LHCN-M2 (cell line): ENCODE measurements around the gene AP5Z1. TPM values are rescaled to one million over a fixed set of nuclear protein-coding genes. Genes with fewer than 3 reads are reported as not detected.

ENCODE experiments used
- DNase-seq: peaks from one replicate; pipeline ENCODE4 v3.0.0-alpha.2; 2012; ENCODE audit warnings: low read depth
- total RNA-seq: library from RNA; depleted of rRNA; stranded (reverse); fragments of >200 nt; gene quantifications from 2 replicates; pipeline ENCODE4 v1.2.3, GENCODE V29; 2014

AP5Z1 gene
- total RNA-seq, 1 experiment from 2014 or later, result 45.6 TPM

DNA sequence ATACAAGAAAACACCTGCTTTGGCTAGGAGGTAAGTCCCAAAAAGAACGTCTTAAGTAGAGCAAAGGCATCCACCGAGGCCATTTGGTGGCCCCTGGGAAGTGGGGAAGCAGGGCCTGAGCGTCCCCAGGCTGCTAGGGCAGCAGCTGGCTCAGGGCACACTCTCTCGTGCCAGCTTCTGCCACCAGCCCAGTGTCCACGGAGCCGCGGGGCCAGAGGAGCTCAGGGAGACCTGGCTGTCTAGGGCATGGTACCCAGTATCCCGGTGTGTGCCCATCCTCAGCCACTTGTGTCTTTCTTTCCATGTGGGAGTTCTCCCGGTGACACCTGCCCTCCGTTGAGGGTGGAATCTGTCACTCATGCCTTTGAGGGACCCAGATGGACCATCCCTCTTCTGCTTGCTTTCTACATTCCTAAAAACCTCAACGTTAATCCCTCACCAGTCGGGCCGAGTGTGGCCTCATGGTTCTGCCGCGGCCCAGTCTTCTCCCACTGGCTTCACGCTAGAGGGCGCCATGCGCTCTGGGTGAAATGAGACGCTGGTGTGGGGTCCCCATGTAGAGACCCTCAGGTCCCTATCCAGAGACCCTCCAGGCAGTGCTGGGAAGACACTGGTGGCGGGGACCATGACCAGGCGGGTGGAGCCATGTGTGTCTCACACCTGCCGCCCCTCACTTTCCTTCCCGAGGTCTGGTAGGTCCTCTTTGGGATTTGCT lies 9.5 kb upstream of the AP5Z1 start:
- no peak for DNase-seq

DNA sequence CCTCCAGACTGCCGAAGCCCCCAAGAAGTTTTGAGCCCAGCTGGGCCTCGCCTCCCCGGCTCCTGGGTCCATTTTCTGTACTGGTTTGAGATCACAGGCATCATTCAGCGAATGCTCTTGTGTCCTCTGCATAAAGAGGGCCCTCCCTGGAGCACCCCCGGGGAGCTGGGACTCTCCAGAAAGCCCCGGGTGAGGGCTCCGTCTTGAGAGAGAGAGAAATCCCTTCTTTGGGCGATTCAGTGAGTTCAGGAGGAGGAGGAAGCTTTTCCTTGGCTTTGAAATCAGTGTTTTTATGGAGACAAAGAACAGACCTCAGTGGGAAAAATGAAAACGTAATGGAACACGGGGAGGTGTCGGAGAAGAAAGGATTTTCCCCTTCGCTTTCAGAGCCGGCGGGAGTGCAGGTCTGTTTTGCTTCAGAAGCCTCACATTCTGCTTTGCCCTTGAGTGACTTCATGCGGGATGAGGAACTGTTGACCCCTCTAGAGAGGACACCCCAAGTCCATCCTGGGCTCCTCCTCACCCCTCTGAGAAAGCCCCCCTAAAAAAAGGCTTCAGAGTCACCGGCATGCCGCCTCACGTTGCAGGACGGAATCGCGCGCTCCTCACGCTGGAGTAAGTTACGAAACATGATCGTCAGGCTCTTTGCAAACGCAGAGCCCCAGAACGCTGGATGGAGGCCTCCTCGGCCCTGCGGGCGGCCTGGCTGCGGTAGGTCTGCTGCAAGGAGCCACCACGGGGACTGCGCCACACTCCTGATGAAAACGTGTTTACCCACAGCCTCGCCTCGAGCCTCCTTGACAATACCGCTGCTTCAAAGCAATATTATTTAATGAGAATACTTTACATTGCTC lies 8.5 kb upstream of the AP5Z1 start:
- no peak for DNase-seq

DNA sequence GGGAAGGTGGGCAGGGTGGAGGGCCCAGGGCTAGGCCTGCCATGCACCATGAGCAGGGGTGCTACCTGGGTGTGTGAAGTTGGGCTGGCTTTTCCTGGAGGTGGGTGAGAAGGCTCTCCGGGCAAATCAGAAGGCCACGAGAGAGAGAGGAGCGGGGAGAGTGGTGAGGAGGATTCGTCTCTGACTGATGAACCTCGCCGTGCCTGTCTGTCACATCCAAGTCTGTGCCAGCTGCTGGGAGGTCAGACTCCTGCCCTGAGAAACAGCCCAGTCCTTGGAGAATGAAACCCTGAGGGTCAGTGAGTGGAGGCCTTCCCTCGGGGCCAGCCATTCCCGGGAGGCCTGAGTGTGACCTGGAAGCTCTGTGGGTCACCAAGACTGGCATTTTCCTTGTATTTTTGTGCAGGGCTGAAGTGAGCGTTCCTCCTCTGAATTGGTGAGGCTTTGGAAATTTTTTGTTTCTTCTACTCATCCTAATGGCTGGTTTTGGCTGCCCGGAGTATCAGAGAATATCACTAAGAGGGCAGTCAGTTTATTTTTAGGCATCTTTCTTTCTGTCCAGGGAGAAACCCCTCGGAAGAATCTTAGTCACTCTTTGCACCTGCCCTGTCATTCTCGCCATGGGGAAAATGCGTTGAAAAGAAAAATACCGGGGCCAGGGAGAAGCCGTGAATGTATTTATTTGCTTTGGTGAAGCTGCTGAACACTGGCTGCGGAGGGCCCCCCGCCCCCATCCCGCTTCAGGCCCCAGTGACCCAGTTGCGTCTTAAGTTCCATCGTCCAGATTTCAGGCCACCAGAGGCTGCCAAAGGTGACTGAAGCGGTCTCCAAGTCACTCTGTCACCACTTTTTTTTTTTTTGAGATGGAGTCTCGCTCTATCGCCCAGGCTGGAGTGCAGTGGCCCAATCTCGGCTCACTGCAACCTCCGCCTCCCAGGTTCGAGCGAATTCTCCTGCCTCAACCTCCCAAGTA lies 6.5 kb upstream of the AP5Z1 start:
- peak; percentile 81 for DNase-seq

DNA sequence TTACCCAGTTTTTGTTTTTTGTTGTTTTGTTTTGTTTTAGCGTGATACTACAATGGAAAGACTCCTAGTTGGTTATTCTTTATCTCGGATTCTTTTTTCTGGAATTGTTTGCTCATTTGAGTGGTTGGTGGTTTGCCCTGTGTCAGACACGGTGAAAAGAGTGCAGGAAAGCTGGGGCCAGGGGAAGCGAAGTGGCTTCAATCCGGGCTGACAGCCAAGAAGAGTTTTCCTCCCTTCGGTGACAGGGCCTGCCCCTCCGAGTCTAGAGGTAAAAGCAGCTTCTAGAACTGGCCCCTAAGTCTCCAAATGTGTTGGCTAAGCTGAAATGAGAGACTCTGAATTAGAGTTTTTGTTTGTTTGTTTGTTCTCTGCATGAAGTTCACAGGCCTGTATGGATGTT lies 5.7 kb upstream of the AP5Z1 start:
- DNase-seq, result no peak

DNA sequence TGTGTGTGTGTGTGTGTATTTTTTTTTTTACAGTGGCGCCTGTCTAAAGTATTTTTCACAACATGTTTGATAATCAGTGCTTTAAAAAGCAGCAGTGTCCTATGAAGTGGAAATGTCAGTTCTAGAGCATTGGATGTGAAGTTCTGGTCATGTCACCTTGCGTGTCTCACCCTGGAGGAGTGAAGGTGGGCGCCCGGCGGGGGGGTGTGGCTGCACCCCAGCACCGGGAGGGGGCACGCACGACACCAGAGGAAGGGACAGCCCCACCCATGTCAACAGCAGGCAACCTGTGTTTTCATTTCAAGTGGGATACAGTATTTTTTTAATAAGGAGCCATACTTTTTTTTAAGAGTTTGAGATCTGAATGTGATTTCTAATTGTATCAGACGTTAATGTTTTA lies 4.5 kb upstream of the AP5Z1 start:
- DNase-seq, result no peak

DNA sequence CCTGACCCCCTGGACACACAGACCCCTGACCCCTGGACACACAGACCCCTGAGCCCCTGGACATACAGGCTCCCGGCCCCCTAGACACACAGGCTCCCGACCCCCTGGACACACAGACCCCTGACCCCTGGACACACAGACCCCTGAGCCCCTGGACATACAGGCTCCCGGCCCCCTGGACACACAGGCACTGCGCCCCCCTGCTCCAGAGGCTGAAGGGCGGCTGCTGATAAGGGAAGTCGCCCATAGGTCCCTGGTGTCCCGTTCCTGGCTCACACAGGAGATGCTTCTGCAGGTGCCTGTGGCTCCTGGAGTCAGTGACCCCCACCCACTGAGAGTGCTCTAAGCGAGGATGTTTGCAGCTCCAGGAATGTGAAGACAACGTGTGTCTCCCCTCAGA lies 3.7 kb upstream of the AP5Z1 start:
- no peak for DNase-seq

DNA sequence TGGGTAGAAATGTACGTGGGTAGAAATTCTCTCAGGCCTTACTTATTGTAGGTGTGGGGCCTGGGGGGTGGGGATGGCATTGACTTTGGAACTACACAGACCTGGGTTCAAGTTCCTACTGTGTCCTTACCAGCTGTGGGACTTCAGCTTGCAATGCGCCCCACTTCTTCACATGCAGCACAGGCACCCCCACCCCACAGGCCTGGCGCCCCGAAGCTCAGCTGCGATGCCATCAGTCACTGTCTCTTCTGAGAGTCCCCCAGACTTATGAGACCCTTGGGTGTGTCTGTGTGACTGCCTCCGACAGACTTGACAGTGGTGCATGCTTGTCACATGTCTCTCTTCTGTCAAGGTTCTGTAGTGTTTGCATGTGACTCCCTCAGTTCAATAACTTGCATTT lies 3.1 kb upstream of the AP5Z1 start:
- no peak for DNase-seq

DNA sequence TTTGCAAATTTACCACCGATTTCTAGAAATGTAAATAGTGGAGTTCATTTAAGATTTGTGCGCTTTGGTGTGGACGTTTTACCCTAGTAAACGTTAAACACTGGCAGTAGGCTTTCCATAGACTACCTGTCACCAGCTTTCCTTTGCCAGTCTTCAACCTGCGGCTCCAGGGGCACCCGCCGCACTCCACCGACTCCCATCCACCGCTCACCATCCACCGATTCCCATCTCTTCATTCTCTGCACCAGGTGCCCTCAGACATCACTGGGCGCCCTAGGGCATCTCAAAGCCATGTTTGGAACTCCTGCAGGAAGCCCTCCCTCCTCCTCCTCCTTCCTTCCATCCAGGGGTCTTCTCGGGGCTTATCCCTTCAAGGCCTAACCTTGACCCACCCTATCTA lies 1.4 kb upstream of the AP5Z1 start:
- no peak for DNase-seq

DNA sequence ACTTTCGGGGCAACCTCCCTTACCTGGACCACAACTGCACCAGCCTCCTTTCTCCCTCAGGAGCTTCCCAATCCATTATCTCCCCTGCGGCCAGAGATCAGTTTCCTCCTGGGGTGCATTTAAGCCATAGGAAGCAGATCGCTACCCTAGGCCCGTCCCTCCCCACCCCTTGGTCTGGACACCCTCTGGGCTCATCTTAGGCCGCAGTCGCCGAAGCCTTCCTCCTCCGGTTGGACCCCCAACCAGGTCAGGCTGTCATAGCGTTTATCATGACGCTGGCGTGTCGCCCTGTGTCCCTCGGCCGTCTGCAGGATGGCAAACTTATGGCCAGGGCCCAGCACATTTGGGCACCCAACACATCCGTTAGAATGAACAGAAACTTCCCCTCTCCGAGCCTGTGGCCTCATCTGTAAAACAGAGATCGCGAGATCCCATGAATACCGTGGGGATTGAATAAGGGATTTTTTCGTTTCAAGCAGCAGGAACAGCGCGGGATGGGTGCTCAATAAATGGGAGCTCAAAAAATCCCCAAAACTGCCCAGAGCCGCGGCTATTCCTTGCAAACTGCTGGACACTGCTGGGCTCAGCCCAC lies 669 bp upstream of the AP5Z1 start:
- peak; percentile 66 for DNase-seq

DNA sequence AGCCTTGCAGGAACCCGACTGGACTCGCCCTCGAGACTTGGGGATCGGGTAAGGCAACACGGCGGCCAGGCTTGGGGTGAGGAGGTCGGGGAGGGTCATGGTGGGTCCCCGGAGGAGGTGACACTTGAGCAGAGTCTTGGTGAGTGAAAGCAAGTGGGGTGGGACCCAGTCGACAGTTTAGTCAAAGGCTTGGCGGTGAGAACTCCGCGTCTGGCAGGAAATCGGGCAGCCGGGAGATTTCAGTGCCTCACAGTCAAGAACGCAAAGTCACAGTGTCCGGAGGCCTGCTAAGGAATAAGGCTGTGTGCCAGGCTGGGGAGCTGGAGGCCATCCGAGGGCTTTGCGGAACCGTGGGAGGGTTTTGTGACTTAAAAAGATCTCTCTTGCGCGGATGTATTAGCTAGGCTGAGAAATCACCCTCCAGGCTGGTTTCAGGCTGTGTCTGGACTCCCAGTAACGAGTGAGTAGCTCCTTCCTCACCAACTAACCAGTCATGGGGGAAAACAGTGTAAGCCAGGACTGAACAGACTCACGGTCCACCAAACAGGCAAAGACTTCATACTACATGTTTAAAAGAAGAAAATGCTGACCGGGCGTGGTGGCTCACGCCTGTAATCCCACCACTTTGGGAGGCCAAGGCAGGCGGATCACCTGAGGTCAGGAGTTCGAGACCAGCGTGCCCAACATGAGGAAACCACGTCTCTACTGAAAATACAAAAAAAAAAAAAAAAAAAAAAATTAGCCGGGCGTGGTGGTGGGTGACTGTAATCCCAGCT lies 613 bp downstream of the AP5Z1 start:
- peak; percentile 21 for DNase-seq

DNA sequence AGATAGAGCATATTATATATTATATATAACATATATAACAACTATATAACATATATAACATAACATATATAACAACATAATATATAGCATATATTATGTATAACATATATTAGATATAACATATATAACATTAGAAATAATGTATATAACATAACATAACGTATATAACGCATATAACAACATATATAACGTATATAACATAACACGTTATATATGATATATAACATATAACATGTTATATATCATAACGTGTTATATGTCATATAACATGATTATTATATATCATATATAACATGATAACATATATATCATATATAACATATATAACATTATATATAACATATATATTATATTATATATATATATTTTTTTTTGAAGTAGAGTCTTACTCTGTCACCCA lies 3.7 kb downstream of the AP5Z1 start:
- no peak for DNase-seq

DNA sequence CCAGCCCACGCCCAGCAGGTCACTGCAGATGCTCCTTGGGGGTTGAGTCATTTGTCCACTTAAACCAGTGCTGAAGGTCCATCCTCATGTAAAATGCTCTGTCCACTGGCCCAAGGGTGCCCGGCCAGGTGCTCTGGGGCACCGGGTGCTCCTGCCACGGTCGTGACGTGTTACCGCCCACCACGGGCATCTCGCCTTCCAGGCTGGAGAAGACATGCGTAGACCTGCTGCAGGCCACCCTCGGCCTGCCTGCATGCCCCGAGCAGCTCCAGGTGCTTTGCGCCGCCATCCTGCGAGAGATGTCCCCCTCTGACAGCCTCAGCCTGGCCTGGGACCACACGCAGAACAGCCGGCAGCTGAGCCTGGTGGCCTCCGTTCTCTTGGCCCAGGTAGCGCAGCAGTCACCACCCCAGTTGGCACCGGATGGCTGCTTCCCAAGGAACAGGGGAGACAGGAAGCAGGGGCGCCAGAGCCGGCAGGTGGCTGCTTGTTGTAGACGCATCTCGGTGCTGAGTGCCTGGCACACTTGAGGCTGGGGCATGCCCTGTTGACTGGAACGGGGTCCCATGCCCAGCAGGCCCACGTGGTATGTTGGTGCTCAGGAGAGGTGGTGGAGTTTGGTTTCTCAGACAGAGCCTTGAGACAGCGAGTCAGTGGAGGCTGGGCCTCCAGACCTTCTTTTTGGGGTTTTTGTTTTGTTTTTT lies 6.1 kb downstream of the AP5Z1 start:
- no peak for DNase-seq

DNA sequence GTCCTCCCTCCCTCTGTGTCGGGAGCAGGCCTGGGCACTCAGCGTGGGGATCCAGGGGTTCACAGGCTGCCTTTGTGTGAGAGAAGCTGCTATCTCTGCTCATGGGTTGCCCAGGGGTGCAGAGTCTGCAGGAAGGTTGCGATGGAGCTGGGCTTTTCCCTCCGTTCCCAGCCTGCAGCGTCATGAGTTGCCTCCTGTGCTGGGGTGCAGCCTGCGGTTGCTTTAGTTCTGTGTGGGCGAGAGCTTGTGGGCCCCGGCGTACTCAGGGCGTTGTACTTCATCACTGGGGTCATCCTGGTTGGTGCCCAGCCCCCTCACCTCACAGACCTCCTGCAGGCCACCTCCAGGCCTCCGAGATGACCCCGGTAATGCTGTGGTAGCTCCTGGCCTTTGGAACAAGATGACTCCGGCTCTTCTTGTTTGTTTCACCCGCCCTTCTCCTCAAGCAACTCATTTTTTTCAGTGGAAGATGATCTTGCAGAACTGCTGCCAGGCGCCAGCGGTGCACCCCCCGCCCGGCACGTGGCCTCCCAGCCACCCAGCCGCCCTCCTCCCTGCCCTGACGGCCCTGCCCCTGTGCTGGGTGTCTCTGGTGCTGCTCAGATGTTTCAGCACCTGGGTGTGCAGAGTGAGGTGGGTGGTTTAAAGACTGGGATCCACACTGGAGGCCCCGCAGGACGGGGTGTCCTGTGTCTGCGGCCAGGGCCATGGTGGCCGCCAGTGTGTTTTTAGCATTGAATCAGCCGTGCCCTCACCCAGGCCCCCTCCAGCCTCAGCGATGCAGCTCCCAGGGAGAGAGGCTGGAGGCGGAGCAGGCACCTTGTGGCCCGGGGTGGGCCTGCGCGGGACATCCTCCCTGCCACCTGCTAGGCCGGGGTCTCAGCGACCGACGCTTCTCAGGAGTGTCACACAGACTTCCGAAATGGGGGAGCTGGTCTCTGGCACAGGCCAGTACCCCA lies 7.2 kb downstream of the AP5Z1 start:
- no peak for DNase-seq

DNA sequence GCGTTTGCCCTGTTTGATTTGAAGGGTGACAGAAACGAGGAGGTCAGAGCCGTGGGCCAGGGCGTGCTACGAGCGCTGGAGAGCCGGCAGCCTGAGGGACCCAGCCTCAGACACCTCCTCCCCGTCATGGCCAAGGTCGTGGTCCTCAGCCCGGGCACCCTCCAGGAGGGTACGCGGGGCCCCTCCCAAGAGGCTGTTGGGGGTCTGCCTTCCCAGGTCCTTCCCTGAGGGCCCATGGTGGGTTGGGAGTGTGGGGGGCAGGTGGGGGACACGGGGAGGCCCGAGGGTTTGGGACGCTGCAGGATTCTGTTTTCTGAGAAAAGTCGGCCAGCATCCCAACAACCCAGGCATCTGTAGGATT lies 7.8 kb downstream of the AP5Z1 start:
- DNase-seq, result no peak

DNA sequence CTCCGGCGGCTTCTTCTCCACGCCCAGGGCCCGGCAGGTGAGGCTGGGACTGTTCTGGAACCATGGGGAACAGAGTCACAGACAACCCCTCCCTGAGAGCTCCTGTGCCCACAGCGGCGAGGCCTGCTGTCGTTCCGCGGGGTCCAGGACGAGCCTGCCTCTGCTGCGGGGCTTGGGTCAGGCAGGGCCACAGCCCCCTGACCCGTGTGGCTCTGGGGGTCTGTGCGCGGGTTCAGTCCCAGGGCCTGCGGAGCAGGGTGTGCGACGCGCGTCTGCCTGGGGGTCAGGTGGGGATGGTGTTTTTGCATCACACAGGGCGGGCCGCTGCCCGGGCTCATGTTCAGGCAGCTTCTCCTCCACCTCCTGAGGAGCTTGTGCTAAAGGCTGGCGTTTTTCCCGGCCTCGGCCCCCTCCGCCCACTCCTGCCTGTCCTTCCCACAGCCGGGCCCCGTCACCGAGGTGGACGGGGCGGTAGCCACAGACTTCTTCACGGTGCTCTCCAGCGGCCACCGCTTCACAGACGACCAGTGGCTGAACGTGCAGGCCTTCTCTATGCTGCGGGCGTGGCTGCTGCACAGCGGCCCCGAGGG lies 8.4 kb downstream of the AP5Z1 start:
- DNase-seq, result no peak

DNA sequence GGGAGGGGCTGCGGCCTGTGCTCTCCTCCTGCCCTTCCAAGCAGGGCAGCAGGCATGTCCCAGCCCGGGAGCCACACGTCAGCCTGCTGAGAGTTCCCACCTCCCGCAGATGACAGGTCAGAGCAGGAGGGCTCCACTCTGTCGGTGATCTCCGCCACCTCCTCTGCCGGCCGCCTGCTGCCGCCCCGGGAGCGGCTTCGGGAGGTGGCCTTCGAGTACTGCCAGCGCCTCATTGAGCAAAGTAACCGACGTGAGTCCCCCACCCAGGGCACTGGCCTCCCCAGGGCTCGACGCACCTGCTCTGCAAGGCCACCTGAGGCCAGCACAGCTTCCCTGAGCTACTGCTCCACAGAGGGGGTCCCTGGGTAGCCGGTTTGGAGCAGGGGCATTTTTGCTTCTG lies 9.4 kb downstream of the AP5Z1 start:
- DNase-seq, result no peak

DNA sequence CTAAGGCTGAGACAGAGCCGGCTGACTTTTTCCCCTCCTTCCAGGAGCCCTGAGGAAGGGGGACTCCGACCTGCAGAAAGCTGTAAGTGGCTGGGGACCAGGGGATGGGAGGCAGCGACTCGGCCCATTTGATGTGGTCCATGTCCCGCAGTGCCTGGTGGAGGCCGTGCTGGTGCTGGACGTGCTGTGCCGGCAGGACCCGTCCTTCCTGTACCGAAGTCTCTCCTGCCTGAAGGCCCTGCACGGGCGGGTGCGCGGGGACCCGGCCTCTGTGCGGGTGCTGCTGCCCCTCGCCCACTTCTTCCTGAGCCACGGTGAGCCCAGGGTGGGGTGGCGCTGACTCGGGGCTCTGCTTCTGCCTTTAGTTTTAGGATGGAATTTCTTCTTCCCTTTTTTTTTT lies 9.9 kb downstream of the AP5Z1 start:
- DNase-seq, result no peak

DNA sequence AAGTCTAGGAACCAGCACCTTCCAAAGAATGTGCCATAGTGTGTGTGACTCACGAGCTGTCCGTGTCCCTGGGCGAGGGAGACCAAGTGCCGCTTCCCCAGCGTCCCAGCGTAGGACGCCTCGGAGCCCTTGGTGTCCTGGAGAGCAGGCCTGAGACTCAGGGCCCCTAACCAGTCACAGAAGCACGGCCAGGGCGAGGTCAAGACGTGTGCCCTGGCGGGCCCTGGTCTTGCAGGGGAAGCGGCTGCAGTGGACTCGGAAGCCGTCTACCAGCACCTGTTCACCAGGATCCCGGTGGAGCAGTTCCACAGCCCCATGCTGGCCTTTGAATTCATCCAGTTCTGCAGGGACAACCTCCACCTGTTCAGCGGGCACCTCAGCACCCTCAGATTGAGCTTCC lies 10.6 kb downstream of the AP5Z1 start:
- no peak for DNase-seq

DNA sequence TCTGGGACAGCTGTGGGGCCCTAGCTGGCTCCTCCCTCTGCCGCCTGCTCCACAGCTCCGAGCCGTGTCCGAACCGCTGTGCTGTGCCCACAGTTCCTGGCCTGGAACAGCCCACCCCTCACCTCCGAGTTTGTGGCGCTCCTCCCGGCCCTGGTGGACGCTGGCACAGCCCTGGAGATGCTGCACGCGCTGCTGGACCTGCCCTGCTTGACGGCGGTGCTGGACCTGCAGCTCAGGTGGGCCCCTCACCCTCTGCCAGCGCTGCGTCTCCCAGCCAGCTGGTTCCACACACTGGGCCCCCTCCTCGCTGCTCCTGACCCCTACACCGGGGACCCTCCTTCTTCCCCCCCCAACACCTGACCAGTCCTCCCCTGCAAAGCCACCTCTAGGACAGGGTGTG lies 12.1 kb downstream of the AP5Z1 start:
- no peak for DNase-seq
